Measurements from ENCODE around the gene TSSK3. TPM values are rescaled to one million over a fixed set of nuclear protein-coding genes. Genes with fewer than 3 reads are reported as not detected.
A peak's percentile ranks its signal among the peaks of the same experiment; 100 is the strongest.

Gene TSSK3
- total RNA-seq, 2 experiments from 2014 or later = 0.21 TPM; not detected in 1

GRCh38 chr1:32333251-32333963 is 28.9 kb upstream of the TSSK3 start:
- H3K9me3 Mint-ChIP-seq (ENCODE audit: insufficient read depth) = no peaks in the 10 kb centered on the region
- H3K4me3 Mint-ChIP-seq = peak overlapping the region; percentile 3
- ATAC-seq (no peak), DNase-seq (no peak)
- H3K4me1 Mint-ChIP-seq (ENCODE audit: low read depth) = peaks cover 34% of the 10 kb centered on the region
- H3K27ac Mint-ChIP-seq = peak overlapping the region; percentile 44
- ChIA-PET CTCF (interaction anchor here (0.6 to 1.7 kb wide), 5 partner anchors 9 to 312 kb away, joined by 3 to 7 read pairs (median 3); no protein-coding TSS in a partner anchor), POLR2A (interaction anchor here (1.0 to 1.3 kb wide), 4 partner anchors 10 to 123 kb away, joined by 3 to 4 read pairs (median 4); no protein-coding TSS in a partner anchor)
- H3K36me3 Mint-ChIP-seq (ENCODE audit: low read depth) = peaks cover 52% of the 10 kb centered on the region
- H3K27me3 Mint-ChIP-seq (ENCODE audit: low read depth) = no peaks in the 10 kb centered on the region

- ATAC-seq = no peak
- Mint-ChIP-seq H3K36me3 (ENCODE audit: low read depth) (peaks cover 42% of the 10 kb centered on the region), H3K27me3 (ENCODE audit: low read depth) (peaks cover 3% of the 10 kb centered on the region), H3K9me3 (ENCODE audit: insufficient read depth) (no peaks in the 10 kb centered on the region), H3K27ac (peak overlapping the region; percentile 53), H3K4me1 (ENCODE audit: low read depth) (peaks cover 39% of the 10 kb centered on the region), H3K4me3 (peak overlapping the region; percentile 81)
- no peak for DNase-seq
- CTCF ChIA-PET = interaction anchor here (0.7 to 1.0 kb wide), 2 partner anchors 38 to 119 kb away, joined by 3 to 4 read pairs; no protein-coding TSS in a partner anchor
- POLR2A ChIA-PET = interaction anchor here (0.6 to 1.0 kb wide), 2 partner anchors 42 to 82 kb away, joined by 3 to 4 read pairs; no protein-coding TSS in a partner anchor
Measured at GRCh38 chr1:32334274-32334861, 28.0 kb upstream of the TSSK3 start.

- POLR2A ChIA-PET = interaction anchor here (1.0 to 3.0 kb wide), 9 partner anchors 10 to 129 kb away, joined by 3 to 14 read pairs (median 7); partner anchors contain the start of genes EIF3I, HDAC1, IQCC and TMEM234
- Mint-ChIP-seq H3K27ac (peak overlapping the region; percentile 53), H3K36me3 (ENCODE audit: low read depth) (peaks cover 38% of the 10 kb centered on the region), H3K9me3 (ENCODE audit: insufficient read depth) (no peaks in the 10 kb centered on the region), H3K4me3 (peak overlapping the region; percentile 81), H3K27me3 (ENCODE audit: low read depth) (peaks cover 3% of the 10 kb centered on the region), H3K4me1 (ENCODE audit: low read depth) (peaks cover 40% of the 10 kb centered on the region)
- ATAC-seq = peak; percentile 54
- CTCF ChIA-PET = interaction anchor here (1.0 to 3.4 kb wide), 8 partner anchors 10 to 119 kb away, joined by 4 to 21 read pairs (median 8); partner anchors contain the start of genes BSDC1 and LCK
- peak; percentile 64 for DNase-seq
Measured at GRCh38 chr1:32334864-32335534, 27.3 kb upstream of the TSSK3 start.

- DNase-seq = no peak
- Mint-ChIP-seq H3K9me3 (ENCODE audit: insufficient read depth) (no peaks in the 10 kb centered on the region), H3K4me3 (peak overlapping the region; percentile 81), H3K27me3 (ENCODE audit: low read depth) (peaks cover 3% of the 10 kb centered on the region), H3K27ac (no peak overlapping the region), H3K4me1 (ENCODE audit: low read depth) (peaks cover 40% of the 10 kb centered on the region), H3K36me3 (ENCODE audit: low read depth) (peaks cover 35% of the 10 kb centered on the region)
- ChIA-PET POLR2A (interaction anchor here (0.6 to 3.0 kb wide), 15 partner anchors 8 to 130 kb away, joined by 3 to 15 read pairs (median 6); partner anchors contain the start of genes BSDC1, EIF3I, HDAC1 and IQCC), CTCF (interaction anchor here (1.1 to 3.4 kb wide), 8 partner anchors 9 to 120 kb away, joined by 4 to 21 read pairs (median 8); partner anchors contain the start of genes BSDC1 and LCK)
- ATAC-seq = peak; percentile 29
Measured at GRCh38 chr1:32335535-32335789, 26.9 kb upstream of the TSSK3 start.

GRCh38 chr1:32335790-32336590 is 26.3 kb upstream of the TSSK3 start, which contains the start of gene MARCKSL1:
MARCKSL1 (minus strand) TSS chr1:32336233; CDS start chr1:32336033, 200 bp downstream.
- Mint-ChIP-seq H3K36me3 (ENCODE audit: low read depth) (peaks cover 30% of the 10 kb centered on the region), H3K9me3 (ENCODE audit: insufficient read depth) (no peaks in the 10 kb centered on the region), H3K4me1 (ENCODE audit: low read depth) (peaks cover 40% of the 10 kb centered on the region), H3K27ac (peak within 1 kb of the TSS; percentile 53), H3K27me3 (ENCODE audit: low read depth) (peaks cover 3% of the 10 kb centered on the region), H3K4me3 (peak within 1 kb of the TSS; percentile 81)
- ChIA-PET POLR2A (interaction anchor here (0.6 to 3.0 kb wide), 22 partner anchors 9 to 646 kb away, joined by 3 to 15 read pairs (median 4); partner anchors contain the start of genes BSDC1, EIF3I, HDAC1 and IQCC), CTCF (interaction anchor here (1.1 to 3.4 kb wide), 11 partner anchors 9 to 120 kb away, joined by 3 to 21 read pairs (median 7); partner anchors contain the start of genes BSDC1 and LCK)
- DNase-seq (peak; percentile 85), ATAC-seq (peak; percentile 66)

GRCh38 chr1:32336591-32336932 is 25.8 kb upstream of the TSSK3 start:
- Mint-ChIP-seq H3K4me1 (ENCODE audit: low read depth) (peaks cover 40% of the 10 kb centered on the region), H3K9me3 (ENCODE audit: insufficient read depth) (no peaks in the 10 kb centered on the region), H3K4me3 (no peak overlapping the region), H3K27me3 (ENCODE audit: low read depth) (peaks cover 3% of the 10 kb centered on the region), H3K36me3 (ENCODE audit: low read depth) (peaks cover 24% of the 10 kb centered on the region), H3K27ac (no peak overlapping the region)
- ATAC-seq (no peak), DNase-seq (no peak)
- CTCF ChIA-PET = interaction anchor here (1.1 to 3.4 kb wide), 10 partner anchors 8 to 87 kb away, joined by 3 to 21 read pairs (median 8); partner anchors contain the start of genes BSDC1 and LCK
- POLR2A ChIA-PET = interaction anchor here (0.5 to 3.0 kb wide), 19 partner anchors 9 to 645 kb away, joined by 3 to 15 read pairs (median 4); partner anchors contain the start of genes BSDC1, HDAC1, IQCC and TMEM39B

GRCh38 chr1:32336963-32337675 is 25.2 kb upstream of the TSSK3 start:
- peak; percentile 19 for ATAC-seq
- peaks cover 18% of the 10 kb centered on the region for H3K36me3 Mint-ChIP-seq (ENCODE audit: low read depth)
- H3K9me3 Mint-ChIP-seq (ENCODE audit: insufficient read depth) = no peaks in the 10 kb centered on the region
- peak overlapping the region; percentile 22 for H3K4me3 Mint-ChIP-seq
- ChIA-PET CTCF (interaction anchor here (1.2 to 3.4 kb wide), 6 partner anchors 15 to 88 kb away, joined by 3 to 21 read pairs (median 8); partner anchors contain the start of gene LCK), POLR2A (interaction anchor here (0.5 to 3.0 kb wide), 11 partner anchors 8 to 292 kb away, joined by 3 to 15 read pairs (median 7); partner anchors contain the start of genes BSDC1 and TMEM39B)
- peak; percentile 60 for DNase-seq
- peaks cover 42% of the 10 kb centered on the region for H3K4me1 Mint-ChIP-seq (ENCODE audit: low read depth)
- peaks cover 3% of the 10 kb centered on the region for H3K27me3 Mint-ChIP-seq (ENCODE audit: low read depth)
- H3K27ac Mint-ChIP-seq = no peak overlapping the region

GRCh38 chr1:32337855-32338636 is 24.3 kb upstream of the TSSK3 start:
- Mint-ChIP-seq H3K27ac (no peak overlapping the region), H3K36me3 (ENCODE audit: low read depth) (peaks cover 10% of the 10 kb centered on the region), H3K9me3 (ENCODE audit: insufficient read depth) (no peaks in the 10 kb centered on the region), H3K27me3 (ENCODE audit: low read depth) (peaks cover 3% of the 10 kb centered on the region), H3K4me1 (ENCODE audit: low read depth) (peaks cover 48% of the 10 kb centered on the region), H3K4me3 (no peak overlapping the region)
- DNase-seq (peak; percentile 55), ATAC-seq (no peak)
- ChIA-PET CTCF (interaction anchor here (2.6 to 3.4 kb wide), 3 partner anchors 14 to 89 kb away, joined by 10 to 21 read pairs (median 16); partner anchors contain the start of gene LCK), POLR2A (interaction anchor here (3.0 kb wide), 1 partner anchor 89 kb away, joined by 14 read pairs; no protein-coding TSS in a partner anchor)

- peaks cover 49% of the 10 kb centered on the region for H3K4me1 Mint-ChIP-seq (ENCODE audit: low read depth)
- peaks cover 6% of the 10 kb centered on the region for H3K36me3 Mint-ChIP-seq (ENCODE audit: low read depth)
- ChIA-PET POLR2A (no interaction called here), CTCF (no interaction called here)
- H3K9me3 Mint-ChIP-seq (ENCODE audit: insufficient read depth) = no peaks in the 10 kb centered on the region
- H3K27me3 Mint-ChIP-seq (ENCODE audit: low read depth) = peaks cover 3% of the 10 kb centered on the region
- no peak overlapping the region for H3K4me3 Mint-ChIP-seq
- no peak for DNase-seq
- no peak for ATAC-seq
- no peak overlapping the region for H3K27ac Mint-ChIP-seq
Measured at GRCh38 chr1:32338637-32339145, 23.6 kb upstream of the TSSK3 start.
